Vagina (tissue), 2 donors: ENCODE measurements around the gene GNAO1. TPM values are rescaled to one million over a fixed set of nuclear protein-coding genes. Genes with fewer than 3 reads are reported as not detected.

Experiments
- DNase-seq, 2 donors: peaks; one replicate each; pipeline ENCODE4 v3.0.0-alpha.2; 2017; ENCODE audit errors: extremely low spot score in 2 of 2
- H3K27ac ChIP-seq: fragments of 200-600 bp; sonication (generic); one replicate; pipeline ENCODE4 v1.5.1; 2019
- H3K27me3 ChIP-seq: fragments of 200-600 bp; sonication (generic); one replicate; pipeline ENCODE4 v1.5.1; 2019
- H3K36me3 ChIP-seq, 2 donors: fragments of 200-600 bp; sonication (generic); one replicate each; pipeline ENCODE4 v1.5.1; 2017 to 2019
- H3K4me1 ChIP-seq: fragments of 200-600 bp; sonication (generic); one replicate; pipeline ENCODE4 v1.5.1; 2019
- H3K4me3 ChIP-seq, 2 donors: fragments of 200-600 bp; sonication (generic); 1 replicate in 1 of 2; 2 replicates in 1 of 2; pipeline ENCODE4 v1.5.1; 2016 to 2019
- H3K9me3 ChIP-seq: fragments of 200-600 bp; sonication (generic); one replicate; pipeline ENCODE4 v1.5.1; 2019
- CTCF ChIP-seq, 3 experiments: fragments of 450-650 bp in 2 of 3; fragments of 200-600 bp in 1 of 3; sonication (generic) in 1 of 3; IDR thresholded peaks; one replicate each; pipeline ENCODE4 v1.5.1; 2017 to 2019; ENCODE audit warnings: antibody characterized with exemption in 3 of 3, mild to moderate bottlenecking in 2 of 3, moderate library complexity in 2 of 3
- POLR2A ChIP-seq, 2 donors: fragments of 450-650 bp; IDR thresholded peaks; one replicate each; pipeline ENCODE4 v1.6.1; 2017; ENCODE audit warnings: antibody characterized with exemption in 2 of 2, mild to moderate bottlenecking in 2 of 2, moderate library complexity in 2 of 2
- POLR2AphosphoS5 ChIP-seq, 2 donors: sonication (generic); formaldehyde crosslinking; IDR thresholded peaks; one replicate each; pipeline ENCODE4 v1.9.0; 2017; ENCODE audit warnings: antibody characterized with exemption in 2 of 2, mild to moderate bottlenecking in 2 of 2, low read depth in 1 of 2; ENCODE audit not compliant: insufficient read depth in 1 of 2
- intact Hi-C: fragments of 100-400 bp; cut with DNase I; formaldehyde crosslinking; loops from one replicate; pipeline ENCODE4 v1.15.1; 2023
- total RNA-seq: library from RNA; depleted of rRNA; stranded (reverse); fragments of >200 nt; gene quantifications from one replicate; pipeline ENCODE4 v1.2.3, GENCODE V29; 2016

Gene GNAO1
- total RNA-seq, 1 donor from 2014 or later, result 16.2 TPM

GRCh38 chr16:56341656-56342399 lies 150.5 kb downstream of the GNAO1 start:
- H3K27me3 ChIP-seq, result no peaks in the 10 kb centered on the region
- no peaks in the 10 kb centered on the region for H3K36me3 ChIP-seq
- peaks cover 16% of the 10 kb centered on the region for H3K4me1 ChIP-seq
- no peak overlapping the region for H3K4me3 ChIP-seq
- no peak for DNase-seq
- no peak for TF ChIP-seq POLR2A (IDR thresholded peaks at IDR 0.05)
- no peak for TF ChIP-seq CTCF (IDR thresholded peaks at IDR 0.05)
- intact Hi-C loops, result no loop called here
- no peak overlapping the region for H3K27ac ChIP-seq
- H3K9me3 ChIP-seq, result no peaks in the 10 kb centered on the region

GRCh38 chr16:56343661-56344517 lies 152.6 kb downstream of the GNAO1 start:
- no peaks in the 10 kb centered on the region for H3K27me3 ChIP-seq
- no peaks in the 10 kb centered on the region for H3K36me3 ChIP-seq
- intact Hi-C loops, result no loop called here
- no peak overlapping the region for H3K4me3 ChIP-seq
- TF ChIP-seq POLR2AphosphoS5 (IDR thresholded peaks at IDR 0.05; ENCODE audit: insufficient read depth in 1 of 2, low read depth in 1 of 2) (no peak), POLR2A (IDR thresholded peaks at IDR 0.05) (no peak), CTCF (IDR thresholded peaks at IDR 0.05) (no peak)
- H3K4me1 ChIP-seq, result peaks cover 13% of the 10 kb centered on the region
- no peaks in the 10 kb centered on the region for H3K9me3 ChIP-seq
- no peak overlapping the region for H3K27ac ChIP-seq
- no peak for DNase-seq

- no peaks in the 10 kb centered on the region for H3K9me3 ChIP-seq
- TF ChIP-seq POLR2A (IDR thresholded peaks at IDR 0.05) (no peak), POLR2AphosphoS5 (IDR thresholded peaks at IDR 0.05; ENCODE audit: insufficient read depth in 1 of 2, low read depth in 1 of 2) (no peak), CTCF (IDR thresholded peaks at IDR 0.05) (no peak)
- H3K4me1 ChIP-seq, result peaks cover 13% of the 10 kb centered on the region
- no peak for DNase-seq
- no peaks in the 10 kb centered on the region for H3K27me3 ChIP-seq
- H3K36me3 ChIP-seq, result no peaks in the 10 kb centered on the region
- H3K27ac ChIP-seq, result no peak overlapping the region
- intact Hi-C loops, result no loop called here
- no peak overlapping the region for H3K4me3 ChIP-seq
These were observed 153.5 kb downstream of the GNAO1 start for GRCh38 chr16:56344518-56345405.

GRCh38 chr16:56345406-56346050 lies 154.2 kb downstream of the GNAO1 start:
- intact Hi-C loops, result no loop called here
- no peaks in the 10 kb centered on the region for H3K9me3 ChIP-seq

More at GRCh38 chr16:56345406-56346050, 154.2 kb downstream of the GNAO1 start:
- Histone ChIP-seq H3K36me3 (no peaks in the 10 kb centered on the region), H3K27ac (no peak overlapping the region), H3K27me3 (no peaks in the 10 kb centered on the region), H3K4me3 (no peak overlapping the region), H3K4me1 (peaks cover 13% of the 10 kb centered on the region)
- TF ChIP-seq CTCF (IDR thresholded peaks at IDR 0.05), result no peak
- no peak for TF ChIP-seq POLR2A (IDR thresholded peaks at IDR 0.05)
- no peak for TF ChIP-seq POLR2AphosphoS5 (IDR thresholded peaks at IDR 0.05; ENCODE audit: insufficient read depth in 1 of 2, low read depth in 1 of 2)
- DNase-seq, result no peak
